ENCODE results near the gene VWCE.
A peak's percentile ranks its signal among the peaks of the same experiment; 100 is the strongest.

VWCE gene

GRCh38 chr11:61333550-61334433, 38.7 kb upstream of the VWCE start:
- TF ChIP-seq, protein P1, sequence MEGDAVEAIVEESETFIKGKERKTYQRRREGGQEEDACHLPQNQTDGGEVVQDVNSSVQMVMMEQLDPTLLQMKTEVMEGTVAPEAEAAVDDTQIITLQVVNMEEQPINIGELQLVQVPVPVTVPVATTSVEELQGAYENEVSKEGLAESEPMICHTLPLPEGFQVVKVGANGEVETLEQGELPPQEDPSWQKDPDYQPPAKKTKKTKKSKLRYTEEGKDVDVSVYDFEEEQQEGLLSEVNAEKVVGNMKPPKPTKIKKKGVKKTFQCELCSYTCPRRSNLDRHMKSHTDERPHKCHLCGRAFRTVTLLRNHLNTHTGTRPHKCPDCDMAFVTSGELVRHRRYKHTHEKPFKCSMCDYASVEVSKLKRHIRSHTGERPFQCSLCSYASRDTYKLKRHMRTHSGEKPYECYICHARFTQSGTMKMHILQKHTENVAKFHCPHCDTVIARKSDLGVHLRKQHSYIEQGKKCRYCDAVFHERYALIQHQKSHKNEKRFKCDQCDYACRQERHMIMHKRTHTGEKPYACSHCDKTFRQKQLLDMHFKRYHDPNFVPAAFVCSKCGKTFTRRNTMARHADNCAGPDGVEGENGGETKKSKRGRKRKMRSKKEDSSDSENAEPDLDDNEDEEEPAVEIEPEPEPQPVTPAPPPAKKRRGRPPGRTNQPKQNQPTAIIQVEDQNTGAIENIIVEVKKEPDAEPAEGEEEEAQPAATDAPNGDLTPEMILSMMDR (IDR thresholded peaks at IDR 0.05; ENCODE audit: insufficient read depth, missing control alignments): no peak
- FAIRE-seq (no peak), DNase-seq (ENCODE audit: insufficient read length, low spot score) (no peak)

DNA sequence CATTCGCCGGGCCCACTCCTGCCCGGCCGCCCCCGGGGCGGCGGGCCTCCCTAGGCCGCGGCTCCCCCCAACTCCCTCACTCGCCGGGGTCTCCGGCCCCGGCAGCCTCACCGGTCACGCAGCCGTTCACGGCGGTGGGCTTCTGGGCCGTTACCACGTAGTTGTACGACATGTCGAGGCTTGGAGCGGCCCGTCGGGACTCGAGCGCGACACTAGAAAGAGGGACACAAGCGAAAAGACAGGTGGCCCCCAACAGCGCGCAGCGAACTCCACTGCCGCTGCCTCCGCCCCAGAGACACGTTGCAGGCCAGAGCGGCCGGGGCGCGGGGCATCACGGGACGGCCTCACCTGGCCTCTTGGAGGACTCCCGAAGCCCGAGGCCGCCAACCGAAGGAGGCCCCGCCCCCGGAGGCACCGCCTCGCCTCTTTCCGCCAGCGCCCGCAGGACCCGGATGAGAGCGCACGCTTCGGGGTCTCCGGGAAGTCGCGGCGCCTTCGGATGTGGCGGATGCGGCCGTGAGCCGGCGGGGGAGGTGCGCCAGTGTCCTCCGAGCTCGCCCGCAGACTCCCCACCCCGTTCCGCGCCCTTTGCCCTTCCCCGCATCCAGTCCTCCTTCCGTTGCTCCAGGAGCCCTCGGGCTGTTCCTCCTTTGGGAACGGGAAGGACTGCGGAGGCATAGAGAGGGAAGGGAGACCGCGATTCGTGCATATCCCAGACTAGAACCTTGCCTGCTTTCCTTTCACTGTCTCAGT, 37.9 kb upstream of the VWCE start, which contains the start of the genes DDB1 and TKFC:
Gene DDB1, minus strand, starts transcription at position 309 of the 753 bp plus-strand sequence. Its CDS starts 137 bp downstream, at position 172.
Gene TKFC, plus strand, starts transcription at position 432 of the 753 bp plus-strand sequence. CDS start 1,501 bp downstream, outside the sequence.
- FAIRE-seq (no peak), DNase-seq (ENCODE audit: insufficient read length, low spot score) (peak; percentile 98)
- TF ChIP-seq, protein P1 (IDR thresholded peaks at IDR 0.05; ENCODE audit: insufficient read depth, missing control alignments): no peak

- FAIRE-seq: no peak
- TF ChIP-seq, protein P1 (IDR thresholded peaks at IDR 0.05; ENCODE audit: insufficient read depth, missing control alignments): no peak
- no peak for DNase-seq (ENCODE audit: insufficient read length, low spot score)
These were observed 37.2 kb upstream of the VWCE start for GRCh38 chr11:61332281-61332796.

GRCh38 chr11:61331651-61332050, 36.5 kb upstream of the VWCE start:
- TF ChIP-seq, protein P1 (IDR thresholded peaks at IDR 0.05; ENCODE audit: insufficient read depth, missing control alignments): no peak
- FAIRE-seq: no peak
- DNase-seq (ENCODE audit: insufficient read length, low spot score): no peak

DNA sequence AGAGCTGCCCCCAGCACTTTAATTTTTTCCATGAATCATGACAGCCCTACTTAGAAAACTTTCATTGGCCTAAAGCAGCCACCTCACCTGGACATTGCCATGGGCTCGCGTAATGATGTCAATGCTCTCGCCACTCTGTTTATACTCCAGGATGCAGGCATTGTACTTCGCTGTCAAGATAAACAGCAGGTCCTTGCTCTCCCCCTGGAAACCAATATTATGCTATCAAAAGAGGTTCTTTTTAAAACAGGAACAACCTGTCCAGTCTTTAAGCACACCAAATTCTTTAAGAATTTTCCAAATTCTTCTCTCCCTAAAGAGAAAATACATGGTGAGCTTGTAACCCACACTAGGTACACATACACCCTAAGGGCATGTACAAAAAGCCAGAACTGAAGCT, 34.8 kb upstream of the VWCE start:
- DNase-seq (ENCODE audit: insufficient read length, low spot score) (no peak), FAIRE-seq (no peak)
- TF ChIP-seq, protein P1 (IDR thresholded peaks at IDR 0.05; ENCODE audit: insufficient read depth, missing control alignments): no peak

- DNase-seq (ENCODE audit: insufficient read length, low spot score): no peak
- TF ChIP-seq, protein P1 (IDR thresholded peaks at IDR 0.05; ENCODE audit: insufficient read depth, missing control alignments): no peak
- no peak for FAIRE-seq
These were observed 33.2 kb upstream of the VWCE start for GRCh38 chr11:61328351-61328750.
